CD14-positive monocyte (primary cell): Measurements from ENCODE around the gene MPPED1. TPM values are rescaled to one million over a fixed set of nuclear protein-coding genes. Genes with fewer than 3 reads are reported as not detected.

Source experiments
- DNase-seq, 3 donors: peaks; one replicate each; pipeline ENCODE4 v3.0.0-alpha.2; 2011 to 2022
- H2AFZ ChIP-seq: 2 replicates; pipeline ENCODE4 v1.6.0; 2012; ENCODE audit warnings: mild to moderate bottlenecking, low read depth, low read length, inconsistent platforms; ENCODE audit not compliant: insufficient read depth, poor library complexity, severe bottlenecking
- H3K27ac ChIP-seq, 2 donors: 1 replicate in 1 of 2; 2 replicates in 1 of 2; pipeline ENCODE4 v1.5.1; 2012 to 2013; ENCODE audit warnings: low read length in 2 of 2, control low read depth in 1 of 2, inconsistent platforms in 1 of 2, low read depth in 1 of 2, mild to moderate bottlenecking in 1 of 2
- H3K27me3 ChIP-seq, 2 donors: one replicate each; pipeline versions ENCODE4 v1.6.0 to v1.6.1; 2011 to 2013; ENCODE audit warnings: low read length in 2 of 2; ENCODE audit not compliant: control insufficient read depth in 2 of 2, insufficient read depth in 2 of 2
- H3K36me3 ChIP-seq, 2 donors: replicated peaks in 1 of 2; 1 replicate in 1 of 2; 2 replicates in 1 of 2; pipeline versions ENCODE4 v1.5.1 to v1.6.1; 2012 to 2013; ENCODE audit warnings: low read length in 2 of 2, control low read depth in 1 of 2, inconsistent platforms in 1 of 2, mild to moderate bottlenecking in 1 of 2; ENCODE audit not compliant: insufficient read depth in 2 of 2, control insufficient read depth in 1 of 2
- H3K4me1 ChIP-seq, 2 donors: 1 replicate in 1 of 2; 2 replicates in 1 of 2; pipeline versions ENCODE4 v1.5.1 to v1.6.1; 2012 to 2013; ENCODE audit warnings: low read length in 2 of 2, control low read depth in 1 of 2, inconsistent platforms in 1 of 2, mild to moderate bottlenecking in 1 of 2, moderate library complexity in 1 of 2; ENCODE audit not compliant: insufficient read depth in 2 of 2, control insufficient read depth in 1 of 2
- H3K4me2 ChIP-seq: replicated peaks from 2 replicates; pipeline ENCODE3; 2012; ENCODE audit warnings: low read length, moderate library complexity, mild to moderate bottlenecking; ENCODE audit not compliant: poor library complexity, severe bottlenecking; ENCODE audit errors: extremely low read depth
- H3K4me3 ChIP-seq, 3 experiments: fragments of 200-600 bp in 1 of 3; sonication (generic) in 1 of 3; replicated peaks in 1 of 3; 1 replicate in 2 of 3; 2 replicates in 1 of 3; pipeline ENCODE4 v1.5.1; 2011 to 2013; ENCODE audit warnings: low read length in 3 of 3, mild to moderate bottlenecking in 3 of 3, control low read depth in 2 of 3, low read depth in 2 of 3, inconsistent platforms in 1 of 3, moderate library complexity in 1 of 3
- H3K79me2 ChIP-seq: 2 replicates; pipeline ENCODE4 v1.6.0; 2012; ENCODE audit warnings: mild to moderate bottlenecking, control low read depth, inconsistent platforms, low read length, moderate library complexity; ENCODE audit not compliant: insufficient read depth
- H3K9ac ChIP-seq: 2 replicates; pipeline ENCODE4 v1.6.0; 2017; ENCODE audit warnings: low read length, mild to moderate bottlenecking; ENCODE audit not compliant: insufficient read depth, poor library complexity, severe bottlenecking
- H3K9me3 ChIP-seq, 2 donors: replicated peaks in 1 of 2; 1 replicate in 1 of 2; 2 replicates in 1 of 2; pipeline versions ENCODE4 v1.5.1 to v1.6.1; 2012 to 2013; ENCODE audit warnings: low read length in 2 of 2, control low read depth in 1 of 2; ENCODE audit not compliant: control insufficient read depth in 1 of 2, insufficient read depth in 1 of 2
- H4K20me1 ChIP-seq: 2 replicates; pipeline ENCODE4 v1.6.0; 2012; ENCODE audit warnings: mild to moderate bottlenecking, low read length, control low read depth, moderate library complexity; ENCODE audit not compliant: insufficient read depth
- H3K27ac Mint-ChIP-seq, 7 donors: one replicate each; pipeline ENCODE4 v1.8.0; 2020; ENCODE audit warnings: mild to moderate bottlenecking in 7 of 7, mixed read lengths in 7 of 7, moderate library complexity in 6 of 7, inconsistent platforms in 2 of 7
- H3K27me3 Mint-ChIP-seq, 3 donors: one replicate each; pipeline ENCODE4 v1.8.0; 2021 to 2022; ENCODE audit warnings: low read depth in 3 of 3, mild to moderate bottlenecking in 3 of 3, mixed read lengths in 3 of 3, moderate library complexity in 3 of 3, inconsistent platforms in 1 of 3
- H3K36me3 Mint-ChIP-seq, 2 donors: one replicate each; pipeline ENCODE4 v1.8.0; 2020; ENCODE audit warnings: mixed read lengths in 2 of 2, inconsistent platforms in 1 of 2, mild to moderate bottlenecking in 1 of 2
- H3K4me1 Mint-ChIP-seq: one replicate; pipeline ENCODE4 v1.8.0; 2020; ENCODE audit warnings: mild to moderate bottlenecking, mixed read lengths
- H3K4me3 Mint-ChIP-seq, 2 donors: one replicate each; pipeline ENCODE4 v1.8.0; 2020; ENCODE audit warnings: mild to moderate bottlenecking in 2 of 2, mixed read lengths in 2 of 2, moderate library complexity in 1 of 2
- H3K9me3 Mint-ChIP-seq, 7 donors: one replicate each; pipeline ENCODE4 v1.8.0; 2020 to 2022; ENCODE audit warnings: mixed read lengths in 7 of 7, mild to moderate bottlenecking in 6 of 7, moderate library complexity in 6 of 7, inconsistent platforms in 2 of 7
- WGBS: methylation state at CpG from one replicate; pipeline ENCODE4 v1.1.5; 2013; ENCODE audit warnings: missing lambda C conversion rate; ENCODE audit not compliant: insufficient coverage; 5-methylcytosine and 5-hydroxymethylcytosine counted together
- intact Hi-C, 2 donors: fragments of 100-400 bp; cut with micrococcal nuclease; formaldehyde crosslinking; loops; one replicate each; pipeline versions ENCODE4 v1.15.0 to v1.15.1; 2023
- polyA plus RNA-seq, 3 donors: library from polyadenylated mRNA; depleted of rRNA in 1 of 3; unstranded in 2 of 3; stranded (reverse) in 1 of 3; fragments of 300-500 nt in 2 of 3; fragments of >200 nt in 1 of 3; fragmentation: Illumina TruSeq in 2 of 3; gene quantifications; 1 replicate in 2 of 3; 2 replicates in 1 of 3; pipeline ENCODE4 v1.2.3, GENCODE V29; 2012 to 2021
- TF ChIP-seq, protein P1 (sequence below): fragments of 200-600 bp; IDR thresholded peaks from one replicate; pipeline ENCODE4 v1.8.0; 2022; ENCODE audit warnings: antibody characterized with exemption, mild to moderate bottlenecking

MPPED1 gene
- polyA plus RNA-seq, 3 donors = not detected

DNA sequence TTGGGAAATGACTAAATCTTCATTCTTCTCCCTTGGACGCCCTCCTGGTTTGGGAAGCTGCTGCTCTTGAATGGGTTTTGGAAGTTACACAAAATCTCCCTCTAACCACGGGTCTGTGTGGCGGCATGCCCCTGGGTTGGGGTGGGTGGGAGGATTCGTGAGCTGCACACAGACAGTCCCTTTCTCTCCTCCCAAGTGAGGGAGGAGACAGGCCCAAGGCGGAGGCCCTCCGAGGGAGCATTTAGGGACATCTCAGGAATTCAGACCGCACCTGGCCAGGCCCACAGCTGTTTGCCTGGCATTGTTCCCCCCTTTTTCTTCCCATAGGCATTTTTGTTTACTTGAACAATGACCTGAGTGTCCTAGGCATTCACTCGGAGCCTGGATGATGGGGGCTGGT lies 94.1 kb downstream of the MPPED1 start:
- H3K27ac ChIP-seq = no peak overlapping the region
- Mint-ChIP-seq H3K4me3 (no peak overlapping the region), H3K27ac (no peak overlapping the region), H3K9me3 (peaks cover 0 to 3% (median 0%) of the 10 kb centered on the region in 7 donors), H3K4me1 (no peaks in the 10 kb centered on the region), H3K27me3 (peaks cover 0 to 4% (median 2%) of the 10 kb centered on the region in 3 donors), H3K36me3 (no peaks in the 10 kb centered on the region)
- no peaks in the 10 kb centered on the region for H3K27me3 ChIP-seq
- TF ChIP-seq, protein P1, sequence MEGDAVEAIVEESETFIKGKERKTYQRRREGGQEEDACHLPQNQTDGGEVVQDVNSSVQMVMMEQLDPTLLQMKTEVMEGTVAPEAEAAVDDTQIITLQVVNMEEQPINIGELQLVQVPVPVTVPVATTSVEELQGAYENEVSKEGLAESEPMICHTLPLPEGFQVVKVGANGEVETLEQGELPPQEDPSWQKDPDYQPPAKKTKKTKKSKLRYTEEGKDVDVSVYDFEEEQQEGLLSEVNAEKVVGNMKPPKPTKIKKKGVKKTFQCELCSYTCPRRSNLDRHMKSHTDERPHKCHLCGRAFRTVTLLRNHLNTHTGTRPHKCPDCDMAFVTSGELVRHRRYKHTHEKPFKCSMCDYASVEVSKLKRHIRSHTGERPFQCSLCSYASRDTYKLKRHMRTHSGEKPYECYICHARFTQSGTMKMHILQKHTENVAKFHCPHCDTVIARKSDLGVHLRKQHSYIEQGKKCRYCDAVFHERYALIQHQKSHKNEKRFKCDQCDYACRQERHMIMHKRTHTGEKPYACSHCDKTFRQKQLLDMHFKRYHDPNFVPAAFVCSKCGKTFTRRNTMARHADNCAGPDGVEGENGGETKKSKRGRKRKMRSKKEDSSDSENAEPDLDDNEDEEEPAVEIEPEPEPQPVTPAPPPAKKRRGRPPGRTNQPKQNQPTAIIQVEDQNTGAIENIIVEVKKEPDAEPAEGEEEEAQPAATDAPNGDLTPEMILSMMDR = no peak
- 92% methylated on average over 4 of the region's 8 CpGs for WGBS
- no peaks in the 10 kb centered on the region for H4K20me1 ChIP-seq
- H3K79me2 ChIP-seq = no peaks in the 10 kb centered on the region
- intact Hi-C loops = no loop called here
- no peaks in the 10 kb centered on the region for H3K9me3 ChIP-seq
- no peak for DNase-seq
- H3K4me2 ChIP-seq = no peak overlapping the region
- no peak overlapping the region for H3K4me3 ChIP-seq
- H3K36me3 ChIP-seq = no peaks in the 10 kb centered on the region
- H2AFZ ChIP-seq = no peak overlapping the region
- no peaks in the 10 kb centered on the region for H3K4me1 ChIP-seq
- no peak overlapping the region for H3K9ac ChIP-seq

DNA sequence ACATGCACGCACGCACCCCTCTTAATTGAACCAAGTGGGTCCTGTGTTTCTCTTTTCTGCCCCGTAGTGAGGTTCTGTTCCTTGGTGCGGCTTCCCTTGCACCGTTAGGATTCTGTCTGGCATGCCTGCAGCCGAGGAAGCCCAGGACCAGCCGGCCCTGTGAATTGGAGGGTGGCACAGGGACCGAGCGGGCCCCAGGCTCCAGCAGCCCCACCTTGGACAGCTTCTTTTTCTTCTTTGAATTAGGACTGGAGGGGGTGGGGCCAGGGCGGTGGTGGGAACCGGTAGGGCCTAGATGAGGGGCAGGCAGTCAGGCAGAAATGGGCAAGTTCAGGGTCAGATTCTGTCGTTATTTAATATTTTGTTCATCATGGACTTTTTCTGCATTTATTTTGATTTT lies 94.7 kb downstream of the MPPED1 start:
- H3K4me3 Mint-ChIP-seq = no peak overlapping the region
- H3K4me1 Mint-ChIP-seq = no peaks in the 10 kb centered on the region
- Histone ChIP-seq H2AFZ (no peak overlapping the region), H3K9ac (no peak overlapping the region), H3K4me3 (no peak overlapping the region), H3K9me3 (no peaks in the 10 kb centered on the region), H3K27me3 (no peaks in the 10 kb centered on the region), H3K27ac (no peak overlapping the region), H3K4me2 (no peak overlapping the region), H3K36me3 (no peaks in the 10 kb centered on the region), H4K20me1 (no peaks in the 10 kb centered on the region), H3K4me1 (no peaks in the 10 kb centered on the region), H3K79me2 (no peaks in the 10 kb centered on the region)
- intact Hi-C loops = no loop called here
- DNase-seq = no peak
- no peaks in the 10 kb centered on the region for H3K36me3 Mint-ChIP-seq
- H3K27me3 Mint-ChIP-seq = peaks cover 0 to 4% (median 0%) of the 10 kb centered on the region in 3 donors
- TF ChIP-seq, protein P1 = no peak
- 90% methylated on average over 11 of the region's 12 CpGs for WGBS
- H3K27ac Mint-ChIP-seq = no peak overlapping the region
- H3K9me3 Mint-ChIP-seq = peaks cover 0 to 3% (median 0%) of the 10 kb centered on the region in 7 donors
